NOMO-1 treated with dmso at 0.1 percent for 144 hours (cell line): Measurements from ENCODE around the gene KLHDC10.
A peak's percentile ranks its signal among the peaks of the same experiment; 100 is the strongest.
"Not testable (repeated sequence)": the region's sequence is repeated elsewhere in the genome, so short reads cannot be mapped to it uniquely, and the experiment has no call there.

Experiments used
- DNase-seq: peaks from one replicate; lab custom pipeline; 2025; ENCODE audit not compliant: unreplicated experiment; lab: John Stamatoyannopoulos, UW

KLHDC10 gene

GRCh38 chr7:130069978-130070860 is at the start of gene KLHDC10:
Gene KLHDC10, plus strand, starts transcription at chr7:130070534. Its CDS starts 110 bp downstream, at chr7:130070644.
- peak; percentile 88 for DNase-seq

- DNase-seq, result no peak
These were observed 49.1 kb upstream of the KLHDC10 start for GRCh38 chr7:130021105-130021834.

GRCh38 chr7:130022115-130022514 is 48.2 kb upstream of the KLHDC10 start:
- no peak for DNase-seq

GRCh38 chr7:130022623-130023175 is 47.6 kb upstream of the KLHDC10 start:
- no peak for DNase-seq

- DNase-seq, result no peak
These were observed 45.9 kb upstream of the KLHDC10 start for GRCh38 chr7:130024390-130024789.

GRCh38 chr7:130032698-130033097 is 37.6 kb upstream of the KLHDC10 start:
- DNase-seq, result no peak

- DNase-seq, result no peak
These were observed 32.6 kb upstream of the KLHDC10 start for GRCh38 chr7:130037703-130038102.

- DNase-seq, result no peak
These were observed 29.8 kb upstream of the KLHDC10 start for GRCh38 chr7:130040576-130040975.

- no peak for DNase-seq
These were observed 22.5 kb upstream of the KLHDC10 start for GRCh38 chr7:130047831-130048230.

GRCh38 chr7:130048906-130049305 is 21.4 kb upstream of the KLHDC10 start:
- no peak for DNase-seq

GRCh38 chr7:130052250-130052649 is 18.1 kb upstream of the KLHDC10 start:
- not testable (repeated sequence) for DNase-seq

GRCh38 chr7:130055198-130055597 is 15.1 kb upstream of the KLHDC10 start:
- DNase-seq, result not testable (repeated sequence)

GRCh38 chr7:130062246-130062645 is 8.1 kb upstream of the KLHDC10 start:
- DNase-seq, result no peak

GRCh38 chr7:130063036-130063435 is 7.3 kb upstream of the KLHDC10 start:
- DNase-seq, result no peak

- DNase-seq, result not testable (repeated sequence)
These were observed 5.8 kb upstream of the KLHDC10 start for GRCh38 chr7:130064580-130064926.

- DNase-seq, result no peak
These were observed 4.7 kb upstream of the KLHDC10 start for GRCh38 chr7:130065500-130066152.

GRCh38 chr7:130069179-130069977 is 956 bp upstream of the KLHDC10 start:
- no peak for DNase-seq

GRCh38 chr7:130070861-130071622 is 708 bp downstream of the KLHDC10 start:
- DNase-seq, result no peak

GRCh38 chr7:130071701-130072622 is 1.6 kb downstream of the KLHDC10 start:
- peak; percentile 11 for DNase-seq
